HG03025 (cell line): ENCODE results near the gene H3-3A.

Experiments
- ATAC-seq: cut with Tn5 transposase; IDR thresholded peaks from one replicate; pipeline ENCODE4 v1.9.1; 2021; ENCODE audit warnings: mild to moderate bottlenecking, moderate library complexity; ENCODE audit not compliant: unreplicated experiment, low FRiP score

The H3-3A gene

GRCh38 chr1:226109829-226110248, 47.3 kb downstream of the H3-3A start:
- peak; percentile 77 for ATAC-seq

GRCh38 chr1:226110249-226111097, 48.0 kb downstream of the H3-3A start:
- ATAC-seq, result peak; percentile 72

- no peak for ATAC-seq
Measured at GRCh38 chr1:226111098-226111882, 48.8 kb downstream of the H3-3A start.

- no peak for ATAC-seq
Measured at GRCh38 chr1:226111883-226112261, 49.4 kb downstream of the H3-3A start.

- ATAC-seq, result no peak
Measured at GRCh38 chr1:226112626-226113025, 50.1 kb downstream of the H3-3A start.

GRCh38 chr1:226116673-226117072, 54.2 kb downstream of the H3-3A start:
- no peak for ATAC-seq

GRCh38 chr1:226117330-226117729, 54.8 kb downstream of the H3-3A start:
- no peak for ATAC-seq

GRCh38 chr1:226118357-226118756, 55.8 kb downstream of the H3-3A start:
- no peak for ATAC-seq

- no peak for ATAC-seq
Measured at GRCh38 chr1:226119169-226119568, 56.7 kb downstream of the H3-3A start.

- ATAC-seq, result no peak
Measured at GRCh38 chr1:226120398-226120797, 57.9 kb downstream of the H3-3A start.

- ATAC-seq, result no peak
Measured at GRCh38 chr1:226121049-226121586, 58.6 kb downstream of the H3-3A start.
